Stimulated activated CD8-positive, alpha-beta memory T cell treated with anti-CD3 and anti-CD28 coated beads, Interleukin-7, amount 100 ng/mL, for 4 hours (primary cell): ENCODE measurements around the gene CST9L.
"Not testable (repeated sequence)": the region's sequence is repeated elsewhere in the genome, so short reads cannot be mapped to it uniquely, and the experiment has no call there.

Experiments used
- DNase-seq, 2 donors: peaks; one replicate each; pipeline ENCODE4 v3.0.0-alpha.2; 2020; ENCODE audit warnings: low read depth in 2 of 2

CST9L gene

GRCh38 chr20:23586735-23587525 lies 18.6 kb upstream of the CST9L start:
- DNase-seq = no peak

DNA sequence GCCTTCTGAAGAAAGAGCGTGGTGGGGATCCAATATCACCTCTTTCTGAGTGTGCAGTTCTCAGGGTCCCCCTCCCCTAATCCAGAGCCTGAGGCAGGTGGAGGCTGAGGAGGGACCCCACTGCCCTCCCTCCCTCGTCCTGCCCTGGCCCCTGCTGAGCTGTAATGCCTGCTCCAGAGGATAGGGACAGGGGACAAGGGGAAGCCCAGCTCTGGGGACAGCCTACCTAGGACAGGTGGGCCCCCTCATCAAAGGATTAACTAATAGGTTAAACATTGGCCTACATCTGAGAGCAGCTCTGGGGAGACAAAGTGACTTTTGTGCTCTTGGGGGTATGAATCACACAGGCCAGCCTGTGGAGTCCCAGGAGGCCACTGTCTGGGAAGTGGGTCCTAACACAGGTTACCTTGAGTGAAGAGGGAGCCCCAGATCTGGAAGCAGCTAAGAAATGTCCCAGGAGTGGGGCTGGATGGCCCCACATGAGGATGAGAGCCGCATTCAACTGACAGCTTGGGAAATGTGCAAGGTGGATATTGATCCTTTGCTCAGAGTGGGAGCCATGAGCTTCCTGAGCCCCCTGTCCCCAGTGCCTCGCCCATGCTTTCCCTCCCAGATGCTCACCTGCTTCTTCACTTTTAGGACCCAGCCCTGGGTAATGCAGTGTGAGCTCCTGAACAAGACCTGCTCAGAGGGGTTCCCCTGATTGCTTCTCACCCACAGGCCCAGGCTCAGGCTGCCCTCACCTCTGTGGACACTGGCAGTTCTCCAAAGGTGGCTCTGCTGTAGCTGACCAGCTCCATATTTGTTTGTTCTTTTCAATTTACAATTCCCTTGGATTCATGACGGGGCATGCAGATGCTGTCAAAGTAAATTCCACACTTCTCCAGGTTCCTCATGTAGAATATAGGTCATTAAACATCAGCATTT lies 17.8 kb upstream of the CST9L start:
- no peak for DNase-seq

DNA sequence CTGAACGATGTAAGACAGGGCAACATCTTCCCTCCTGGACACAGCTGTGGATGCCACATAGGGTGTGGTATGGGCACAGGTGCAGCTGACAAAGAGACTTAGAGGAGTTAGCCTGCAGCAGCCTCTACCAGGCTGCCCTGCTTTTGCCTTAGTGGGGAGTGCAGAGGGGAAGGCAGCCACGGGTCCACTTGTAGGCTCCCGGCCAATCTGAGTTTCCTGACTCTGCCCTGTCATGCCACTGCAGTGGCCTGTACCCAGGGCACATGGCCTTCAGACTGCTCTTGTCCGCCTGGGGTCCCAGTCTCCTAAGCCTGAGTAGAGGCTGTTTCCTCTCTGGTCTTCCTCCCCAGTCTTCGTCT lies 17.1 kb upstream of the CST9L start:
- DNase-seq = no peak

DNA sequence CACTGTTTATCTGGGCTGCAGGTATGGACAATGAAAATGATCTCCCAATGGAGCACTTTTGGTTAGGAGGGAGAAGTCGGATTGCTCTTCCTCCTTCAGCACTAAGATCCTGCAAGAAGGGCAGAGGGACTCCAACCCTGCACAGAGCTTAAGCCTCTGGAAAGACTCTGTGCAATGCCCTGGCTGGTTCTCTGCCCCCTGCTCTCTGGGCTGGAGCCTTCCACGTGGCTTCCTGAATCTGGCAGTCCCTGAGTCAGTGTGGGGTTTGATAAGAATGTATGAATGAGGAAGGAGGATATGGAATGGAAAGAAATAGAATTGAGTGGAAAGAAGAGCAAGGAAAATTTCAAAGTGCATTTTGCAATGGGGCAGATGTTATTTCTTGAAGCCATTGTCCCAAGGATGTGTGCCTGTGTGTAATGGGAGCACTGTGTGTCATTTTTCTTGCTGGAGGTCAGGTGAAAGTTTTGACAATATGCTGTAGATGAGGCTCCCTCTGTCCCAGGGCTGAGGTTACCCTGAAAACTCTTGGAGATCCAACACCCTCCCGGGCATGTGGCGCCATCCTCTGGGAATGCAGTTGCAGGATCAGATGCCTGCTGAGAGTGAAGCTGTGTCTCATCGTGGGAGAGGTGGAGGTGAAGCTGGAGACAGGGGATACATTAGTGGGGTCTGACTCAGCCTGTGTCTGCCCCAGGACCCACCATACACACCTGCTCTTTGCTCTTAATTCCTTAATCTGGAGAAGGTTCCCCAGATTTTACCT lies 16.3 kb upstream of the CST9L start:
- DNase-seq = no peak

DNA sequence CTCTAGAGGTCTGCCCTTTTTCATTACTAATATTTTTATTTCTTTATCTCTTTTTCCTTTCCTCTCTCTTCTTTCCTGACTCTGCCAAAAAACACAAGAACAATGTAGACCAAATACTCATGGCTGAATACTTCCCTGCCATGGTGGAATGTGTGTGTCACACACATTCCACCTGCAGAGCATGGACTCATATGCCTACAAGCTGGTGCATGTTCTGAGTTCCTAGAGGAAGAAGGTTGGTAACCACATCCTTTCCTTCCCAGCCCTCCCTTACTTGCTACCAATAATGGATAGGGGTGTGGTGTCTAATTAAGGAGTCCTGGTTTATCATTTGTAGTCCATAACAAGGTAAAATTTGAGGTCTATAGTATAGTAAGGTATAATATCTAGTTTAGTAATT lies 15.2 kb upstream of the CST9L start:
- no peak for DNase-seq

DNA sequence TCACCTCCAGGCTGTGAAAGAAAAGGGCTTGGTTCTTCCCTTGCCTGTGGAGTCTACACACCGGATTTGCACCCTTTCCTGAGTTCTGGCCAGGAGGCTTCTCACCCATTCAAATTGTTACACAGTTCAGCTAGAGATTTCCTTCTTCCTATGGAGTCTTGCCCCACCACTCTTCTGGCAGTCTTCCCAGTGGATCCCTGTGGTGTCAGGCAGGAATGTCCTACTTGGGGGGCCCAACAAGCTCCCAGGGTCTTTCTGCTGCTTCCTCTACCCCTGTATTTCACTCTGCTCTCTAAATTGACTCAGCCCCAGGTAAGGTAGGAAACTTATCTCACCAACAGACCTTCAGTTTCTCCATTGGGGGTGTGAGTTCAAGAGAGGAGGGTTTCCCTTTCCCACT lies 14.0 kb upstream of the CST9L start:
- DNase-seq = no peak

GRCh38 chr20:23581833-23582232 lies 13.5 kb upstream of the CST9L start:
- not testable (repeated sequence) for DNase-seq

DNA sequence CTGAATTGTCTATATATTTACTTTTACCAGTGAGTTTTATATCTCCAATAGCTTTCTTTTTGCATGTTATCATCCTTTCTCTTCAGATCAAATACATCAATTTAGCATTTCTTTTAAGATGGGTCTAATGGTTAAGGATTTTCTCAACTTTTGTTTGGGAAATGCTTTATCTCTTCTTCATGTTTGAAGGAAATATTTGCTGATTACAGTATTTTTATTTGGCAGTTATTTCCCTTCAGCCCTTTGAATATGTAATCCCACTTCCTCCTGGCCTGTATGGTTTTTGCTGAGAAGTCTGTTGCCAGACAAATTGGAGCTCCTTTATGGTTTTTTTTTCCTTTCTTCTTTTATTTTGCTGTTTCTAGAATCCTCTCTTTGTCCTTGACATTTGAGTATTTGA lies 6.7 kb upstream of the CST9L start:
- DNase-seq = no peak

GRCh38 chr20:23570178-23570760 lies 2.0 kb upstream of the CST9L start:
- DNase-seq = no peak

- no peak for DNase-seq
Measured at GRCh38 chr20:23569570-23569969, 1.3 kb upstream of the CST9L start.

- no peak for DNase-seq
Measured at GRCh38 chr20:23568971-23569330, 667 bp upstream of the CST9L start.

- DNase-seq = no peak
Measured at GRCh38 chr20:23566199-23566932, 1.9 kb downstream of the CST9L start.

GRCh38 chr20:23565503-23566045 lies 2.7 kb downstream of the CST9L start:
- DNase-seq = no peak

GRCh38 chr20:23564927-23565326 lies 3.4 kb downstream of the CST9L start:
- DNase-seq = no peak

DNA sequence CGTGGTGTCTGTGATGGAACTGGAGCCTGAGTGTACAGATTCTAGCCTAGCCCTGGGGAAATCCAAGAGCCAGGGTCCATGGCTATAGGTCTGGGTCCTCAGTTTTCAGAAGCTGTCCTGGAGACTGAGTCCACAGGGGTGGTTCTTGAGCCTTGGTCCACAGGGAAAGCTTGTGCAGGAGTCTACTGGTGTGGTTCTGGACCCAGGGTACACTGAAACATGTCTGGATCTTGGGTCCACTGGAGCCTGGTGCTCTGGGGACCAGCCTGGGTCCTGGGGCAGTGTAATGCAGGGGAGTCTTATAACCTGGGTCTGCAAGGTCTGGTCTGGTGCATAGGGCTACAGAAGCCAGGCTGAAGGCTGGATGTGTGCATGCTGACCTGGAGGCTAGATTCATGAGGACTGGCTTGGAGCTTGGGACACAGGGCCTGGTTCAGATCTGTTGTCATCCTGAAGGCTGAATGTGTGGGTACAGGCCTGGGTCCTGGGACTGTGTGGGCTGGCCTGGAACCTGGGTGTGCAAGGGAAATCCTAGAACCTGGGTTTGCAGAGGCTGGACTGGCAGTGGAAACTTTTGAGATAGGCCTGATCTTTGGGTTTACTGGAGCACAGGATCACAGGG lies 5.5 kb downstream of the CST9L start:
- no peak for DNase-seq

- no peak for DNase-seq
Measured at GRCh38 chr20:23554401-23554800, 13.9 kb downstream of the CST9L start.

GRCh38 chr20:23551786-23552185 lies 16.5 kb downstream of the CST9L start:
- DNase-seq = no peak

- DNase-seq = no peak
Measured at GRCh38 chr20:23551383-23551782, 16.9 kb downstream of the CST9L start.

DNA sequence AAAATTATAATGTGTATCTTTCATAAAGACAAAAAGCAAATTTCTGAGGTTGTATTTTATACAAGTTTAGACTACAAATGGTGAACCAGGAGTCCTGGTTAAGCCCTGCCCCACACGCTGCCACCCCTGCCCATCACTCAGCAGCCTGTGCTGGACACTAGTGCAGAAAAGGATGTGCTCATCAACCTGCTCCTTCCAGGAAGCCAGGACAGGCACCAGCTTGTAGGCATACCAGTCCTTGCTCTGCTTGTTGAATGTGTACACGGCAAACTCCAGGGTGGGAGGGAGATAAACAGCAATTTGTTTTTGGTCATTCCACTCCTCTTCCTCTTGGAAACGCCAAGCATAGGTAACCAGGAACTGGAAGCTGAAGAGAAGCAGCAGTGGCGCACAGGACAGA lies 18.1 kb downstream of the CST9L start:
- DNase-seq = no peak

DNA sequence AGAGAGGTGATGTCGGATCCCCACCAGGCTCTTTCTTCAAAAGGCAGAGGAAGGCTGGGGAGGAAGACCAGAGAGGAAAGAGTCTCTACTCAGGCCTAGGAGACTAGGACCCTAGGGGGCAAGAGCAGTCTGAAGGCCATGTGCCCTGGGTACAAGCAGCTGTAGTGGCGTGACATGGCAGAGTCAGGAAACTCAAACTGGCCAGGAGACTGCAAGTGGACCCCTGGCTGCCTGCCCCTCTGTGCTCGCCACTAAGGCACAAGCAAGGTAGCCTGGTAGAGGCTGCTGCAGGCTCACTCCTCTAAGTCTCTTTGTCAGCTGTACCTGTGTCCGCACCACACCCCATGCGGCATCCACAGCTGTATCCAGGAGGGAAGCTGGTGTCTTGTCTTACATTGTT lies 19.9 kb downstream of the CST9L start:
- no peak for DNase-seq

DNA sequence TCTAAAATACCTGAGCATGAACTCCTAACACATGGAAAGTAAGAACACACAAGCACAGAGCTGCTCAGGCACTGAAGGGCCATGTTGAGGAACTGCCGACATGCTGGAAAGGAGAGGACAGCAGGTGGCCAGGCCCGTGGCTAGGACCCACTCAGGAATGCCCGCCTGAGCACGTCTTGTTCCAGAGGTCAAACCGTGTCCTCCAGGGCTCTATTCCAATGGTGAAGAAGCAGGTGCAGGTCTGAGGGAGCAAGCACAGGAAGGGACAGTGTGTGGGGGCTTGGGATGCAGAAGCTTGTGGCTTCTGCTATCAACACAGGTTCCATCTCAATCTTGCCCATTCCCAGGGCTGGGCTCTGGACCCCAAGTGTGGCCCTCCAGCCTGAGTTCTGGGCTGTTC lies 20.7 kb downstream of the CST9L start:
- DNase-seq = no peak
